ENCODE measurements around the gene KLF7. TPM values are rescaled to one million over a fixed set of nuclear protein-coding genes. Genes with fewer than 3 reads are reported as not detected.

Gene KLF7
- total RNA-seq, 1 donor from 2014 or later, result 120 TPM

GRCh38 chr2:207139552-207139951 lies 26.2 kb downstream of the KLF7 start:
- Mint-ChIP-seq H3K4me1 (ENCODE audit: unreplicated experiment) (peaks cover 90% of the 10 kb centered on the region), H3K36me3 (ENCODE audit: low read depth, unreplicated experiment) (peaks cover 32% of the 10 kb centered on the region), H3K9me3 (ENCODE audit: unreplicated experiment) (no peaks in the 10 kb centered on the region), H3K27ac (ENCODE audit: unreplicated experiment) (peak overlapping the region; percentile 22), H3K27me3 (ENCODE audit: unreplicated experiment) (peaks cover 8% of the 10 kb centered on the region), H3K4me3 (ENCODE audit: unreplicated experiment) (no peak overlapping the region)
- DNase-seq (ENCODE audit: low spot score), result no peak
- no peak for TF ChIP-seq CTCF (IDR thresholded peaks at IDR 0.05; ENCODE audit: unreplicated experiment)

GRCh38 chr2:207138627-207139297 lies 27.0 kb downstream of the KLF7 start:
- TF ChIP-seq CTCF (IDR thresholded peaks at IDR 0.05; ENCODE audit: unreplicated experiment), result no peak
- Mint-ChIP-seq H3K36me3 (ENCODE audit: low read depth, unreplicated experiment) (peaks cover 37% of the 10 kb centered on the region), H3K27ac (ENCODE audit: unreplicated experiment) (peak overlapping the region; percentile 28), H3K4me3 (ENCODE audit: unreplicated experiment) (no peak overlapping the region), H3K27me3 (ENCODE audit: unreplicated experiment) (peaks cover 5% of the 10 kb centered on the region), H3K4me1 (ENCODE audit: unreplicated experiment) (peaks cover 90% of the 10 kb centered on the region), H3K9me3 (ENCODE audit: unreplicated experiment) (no peaks in the 10 kb centered on the region)
- no peak for DNase-seq (ENCODE audit: low spot score)

GRCh38 chr2:207137596-207138337 lies 28.0 kb downstream of the KLF7 start:
- peaks cover 4% of the 10 kb centered on the region for H3K27me3 Mint-ChIP-seq (ENCODE audit: unreplicated experiment)
- H3K4me1 Mint-ChIP-seq (ENCODE audit: unreplicated experiment), result peaks cover 90% of the 10 kb centered on the region
- no peak for TF ChIP-seq CTCF (IDR thresholded peaks at IDR 0.05; ENCODE audit: unreplicated experiment)
- H3K27ac Mint-ChIP-seq (ENCODE audit: unreplicated experiment), result no peak overlapping the region
- H3K4me3 Mint-ChIP-seq (ENCODE audit: unreplicated experiment), result no peak overlapping the region
- no peaks in the 10 kb centered on the region for H3K9me3 Mint-ChIP-seq (ENCODE audit: unreplicated experiment)
- H3K36me3 Mint-ChIP-seq (ENCODE audit: low read depth, unreplicated experiment), result peaks cover 40% of the 10 kb centered on the region
- no peak for DNase-seq (ENCODE audit: low spot score)

GRCh38 chr2:207136874-207137273 lies 28.9 kb downstream of the KLF7 start:
- peaks cover 4% of the 10 kb centered on the region for H3K27me3 Mint-ChIP-seq (ENCODE audit: unreplicated experiment)
- TF ChIP-seq CTCF (IDR thresholded peaks at IDR 0.05; ENCODE audit: unreplicated experiment), result no peak
- H3K9me3 Mint-ChIP-seq (ENCODE audit: unreplicated experiment), result no peaks in the 10 kb centered on the region
- DNase-seq (ENCODE audit: low spot score), result no peak
- peak overlapping the region; percentile 44 for H3K27ac Mint-ChIP-seq (ENCODE audit: unreplicated experiment)
- H3K36me3 Mint-ChIP-seq (ENCODE audit: low read depth, unreplicated experiment), result peaks cover 44% of the 10 kb centered on the region
- H3K4me1 Mint-ChIP-seq (ENCODE audit: unreplicated experiment), result peaks cover 90% of the 10 kb centered on the region
- peak overlapping the region; percentile 29 for H3K4me3 Mint-ChIP-seq (ENCODE audit: unreplicated experiment)

All from endothelial cell (in vitro differentiated cells).